A673 (cell line): ENCODE data around the gene CFAP100. TPM values are rescaled to one million over a fixed set of nuclear protein-coding genes. Genes with fewer than 3 reads are reported as not detected.

Experiments
- BruUV-seq: library from RNA; stranded (reverse); fragments of 400-500 nt; replicated peaks from 2 replicates; lab custom pipeline; 2021; lab: Mats Ljungman, UMichigan
- CTCF ChIA-PET: fragments of 300-600 bp; sonication (Branson Sonifier 250); formaldehyde crosslinking; loops from one replicate; lab custom pipeline; 2022; ENCODE audit warnings: antibody characterized with exemption; lab: Charles Lee
- POLR2A ChIA-PET: fragments of 300-600 bp; sonication (Branson Sonifier 250); formaldehyde crosslinking; loops from one replicate; lab custom pipeline; 2022; ENCODE audit warnings: antibody characterized with exemption; ENCODE audit not compliant: low non-redundant PET; lab: Charles Lee
- DNase-seq: peaks from one replicate; pipeline ENCODE4 v3.0.0-alpha.2; 2015; ENCODE audit warnings: low spot score
- H3K27ac ChIP-seq: fragments of 200-600 bp; sonication (generic); 2 replicates; pipeline ENCODE4 v1.5.1; 2016; ENCODE audit warnings: mixed run types, low read depth, mild to moderate bottlenecking, mixed read lengths, antibody characterized with exemption, low read length; ENCODE audit not compliant: poor library complexity, severe bottlenecking
- H3K27me3 ChIP-seq: fragments of 200-600 bp; sonication (generic); replicated peaks from 2 replicates; pipeline ENCODE4 v1.6.1; 2017; ENCODE audit warnings: mixed run types, low read depth, mild to moderate bottlenecking, mixed read lengths, antibody characterized with exemption, low read length; ENCODE audit not compliant: insufficient read depth, poor library complexity
- H3K36me3 ChIP-seq: fragments of 200-600 bp; sonication (generic); 2 replicates; pipeline ENCODE4 v1.6.1; 2016; ENCODE audit warnings: mixed run types, mild to moderate bottlenecking, mixed read lengths, antibody characterized with exemption, low read length; ENCODE audit not compliant: insufficient read depth, poor library complexity, severe bottlenecking
- H3K4me1 ChIP-seq: fragments of 200-600 bp; sonication (generic); 2 replicates; pipeline ENCODE4 v1.6.1; 2017; ENCODE audit warnings: mixed run types, mild to moderate bottlenecking, mixed read lengths, antibody characterized with exemption, low read length; ENCODE audit not compliant: insufficient read depth, poor library complexity, severe bottlenecking
- H3K4me3 ChIP-seq: fragments of 200-600 bp; sonication (generic); 2 replicates; pipeline ENCODE4 v1.5.1; 2016; ENCODE audit warnings: low read depth, mixed run types, mild to moderate bottlenecking, mixed read lengths, low read length; ENCODE audit not compliant: poor library complexity, severe bottlenecking
- H3K9me3 ChIP-seq: fragments of 200-600 bp; sonication (generic); 2 replicates; pipeline ENCODE4 v1.6.1; 2016; ENCODE audit warnings: mixed run types, low read depth, mild to moderate bottlenecking, mixed read lengths, antibody characterized with exemption, low read length; ENCODE audit not compliant: poor library complexity, severe bottlenecking
- EZH2 ChIP-seq: fragments of 200-600 bp; sonication (generic); IDR thresholded peaks from 2 replicates; pipeline ENCODE4 v1.6.1; 2017; ENCODE audit warnings: borderline replicate concordance, low read depth, mild to moderate bottlenecking, mixed read lengths, antibody characterized with exemption, low read length; ENCODE audit not compliant: poor library complexity, severe bottlenecking
- intact Hi-C: fragments of 100-400 bp; cut with micrococcal nuclease; formaldehyde crosslinking; loops from one replicate; pipeline ENCODE4 v1.10.0; 2022; ENCODE audit not compliant: unreplicated experiment
- total RNA-seq: library from RNA; stranded (reverse); gene quantifications from 2 replicates; pipeline ENCODE4 v1.2.3, GENCODE V29; 2021
- TF ChIP-seq, protein P1 (sequence below): fragments of 300-800, 200-600 bp; sonication (generic); conservative IDR thresholded peaks from 2 replicates; pipeline ENCODE4 v1.5.1; 2017; ENCODE audit warnings: low read depth, mild to moderate bottlenecking, antibody characterized with exemption, low read length, moderate library complexity, mixed read lengths

CFAP100 gene
- total RNA-seq, 1 experiment from 2014 or later = not detected

DNA sequence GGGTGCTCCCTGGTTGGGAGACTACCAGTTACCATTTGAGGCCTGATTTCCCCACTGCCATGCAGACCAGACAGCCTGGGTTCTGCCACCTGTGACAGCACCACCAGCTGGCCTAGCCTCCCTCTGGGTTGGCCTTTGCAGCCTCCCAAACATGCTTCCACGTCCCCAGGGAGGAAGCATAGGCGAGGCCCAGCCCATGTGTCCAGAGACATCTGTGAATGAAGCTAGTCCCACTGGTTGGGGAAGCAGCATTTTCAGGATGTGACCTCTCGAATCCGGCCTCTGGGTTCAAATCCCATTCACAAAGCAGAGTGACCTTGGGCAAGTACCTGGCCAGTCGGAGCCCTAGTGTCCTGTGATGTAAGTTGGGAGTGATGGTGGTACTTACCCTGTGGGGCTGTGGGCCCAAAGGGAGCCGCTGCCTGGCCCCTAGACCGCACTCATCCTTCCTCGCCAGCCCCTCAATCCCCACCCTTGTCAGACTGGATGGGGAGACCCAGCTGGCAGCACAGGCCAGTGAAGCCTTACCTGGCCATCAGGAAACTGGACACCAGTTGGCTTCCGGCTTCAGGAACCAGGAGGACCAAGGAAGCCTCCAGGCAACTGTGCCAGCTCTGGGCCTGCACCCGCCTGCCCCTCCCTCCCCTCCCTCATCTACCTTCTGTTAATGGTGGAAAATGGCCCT lies 43.5 kb upstream of the CFAP100 start:
- ChIA-PET CTCF (no interaction called here), POLR2A (no interaction called here)
- no peaks in the 10 kb centered on the region for H3K9me3 ChIP-seq
- no peak overlapping the region for H3K27ac ChIP-seq
- peaks cover 55% of the 10 kb centered on the region for H3K36me3 ChIP-seq
- no peak overlapping the region for H3K4me3 ChIP-seq
- no peak for DNase-seq
- peaks cover 16% of the 10 kb centered on the region for H3K4me1 ChIP-seq
- H3K27me3 ChIP-seq = no peaks in the 10 kb centered on the region
- TF ChIP-seq EZH2 = no peak
- TF ChIP-seq, protein P1, sequence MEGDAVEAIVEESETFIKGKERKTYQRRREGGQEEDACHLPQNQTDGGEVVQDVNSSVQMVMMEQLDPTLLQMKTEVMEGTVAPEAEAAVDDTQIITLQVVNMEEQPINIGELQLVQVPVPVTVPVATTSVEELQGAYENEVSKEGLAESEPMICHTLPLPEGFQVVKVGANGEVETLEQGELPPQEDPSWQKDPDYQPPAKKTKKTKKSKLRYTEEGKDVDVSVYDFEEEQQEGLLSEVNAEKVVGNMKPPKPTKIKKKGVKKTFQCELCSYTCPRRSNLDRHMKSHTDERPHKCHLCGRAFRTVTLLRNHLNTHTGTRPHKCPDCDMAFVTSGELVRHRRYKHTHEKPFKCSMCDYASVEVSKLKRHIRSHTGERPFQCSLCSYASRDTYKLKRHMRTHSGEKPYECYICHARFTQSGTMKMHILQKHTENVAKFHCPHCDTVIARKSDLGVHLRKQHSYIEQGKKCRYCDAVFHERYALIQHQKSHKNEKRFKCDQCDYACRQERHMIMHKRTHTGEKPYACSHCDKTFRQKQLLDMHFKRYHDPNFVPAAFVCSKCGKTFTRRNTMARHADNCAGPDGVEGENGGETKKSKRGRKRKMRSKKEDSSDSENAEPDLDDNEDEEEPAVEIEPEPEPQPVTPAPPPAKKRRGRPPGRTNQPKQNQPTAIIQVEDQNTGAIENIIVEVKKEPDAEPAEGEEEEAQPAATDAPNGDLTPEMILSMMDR = no peak
- intact Hi-C loops = no loop called here
- no TSS peak for BruUV-seq

DNA sequence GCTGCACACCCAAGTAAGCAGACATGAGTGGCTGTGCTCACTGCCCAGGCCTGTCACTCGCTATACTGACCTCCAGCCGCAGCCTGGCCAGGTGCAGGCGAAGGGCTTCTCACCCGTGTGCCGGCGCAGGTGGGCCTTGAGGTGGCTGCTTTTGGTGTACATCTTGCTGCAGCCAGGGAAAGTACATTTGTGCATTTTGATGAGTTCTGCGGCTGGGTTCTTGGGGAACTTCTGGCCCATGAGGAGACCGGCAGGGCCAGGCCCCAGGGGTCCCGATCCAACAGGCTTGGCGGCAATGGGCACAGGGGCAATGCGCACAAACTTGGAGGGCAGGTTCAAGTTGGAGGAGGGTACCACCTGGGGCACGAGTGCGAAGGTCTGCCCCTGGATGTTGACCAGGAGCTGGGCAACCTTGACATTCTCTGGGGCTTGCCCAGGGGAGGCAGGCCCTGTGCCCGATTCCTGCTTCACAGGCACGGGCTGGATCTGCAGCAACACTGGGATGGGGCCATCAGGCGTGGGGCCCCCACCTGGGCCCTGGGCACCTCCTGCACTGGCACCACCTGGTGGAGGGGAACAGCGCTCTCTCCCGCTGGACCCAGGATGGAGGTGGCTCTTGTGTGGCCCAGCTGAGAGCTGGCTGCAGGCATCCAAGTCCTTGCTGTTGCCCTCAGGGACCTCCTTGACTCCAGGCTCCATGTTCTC lies 42.8 kb upstream of the CFAP100 start:
- BruUV-seq = no TSS peak
- H3K27me3 ChIP-seq = no peaks in the 10 kb centered on the region
- peaks cover 16% of the 10 kb centered on the region for H3K4me1 ChIP-seq
- no peak for TF ChIP-seq EZH2
- TF ChIP-seq, protein P1 = 0 out of 2 replicates have a peak, but pooled peaks have one; percentile 16
- H3K27ac ChIP-seq = no peak overlapping the region
- POLR2A ChIA-PET = no interaction called here
- H3K9me3 ChIP-seq = no peaks in the 10 kb centered on the region
- peaks cover 49% of the 10 kb centered on the region for H3K36me3 ChIP-seq
- no peak for DNase-seq
- H3K4me3 ChIP-seq = no peak overlapping the region
- CTCF ChIA-PET = no interaction called here
- intact Hi-C loops = no loop called here

GRCh38 chr3:126352476-126353454 lies 41.9 kb upstream of the CFAP100 start:
- H3K27me3 ChIP-seq = no peaks in the 10 kb centered on the region
- no TSS peak for BruUV-seq
- no peak overlapping the region for H3K4me3 ChIP-seq
- no peak for TF ChIP-seq EZH2
- TF ChIP-seq, protein P1 = no peak
- peaks cover 18% of the 10 kb centered on the region for H3K4me1 ChIP-seq
- no peaks in the 10 kb centered on the region for H3K9me3 ChIP-seq
- intact Hi-C loops = no loop called here
- POLR2A ChIA-PET = interaction anchor here (0.6 kb wide), 1 partner anchor 62 kb away, joined by 4 read pairs; no protein-coding TSS in a partner anchor
- H3K36me3 ChIP-seq = peaks cover 49% of the 10 kb centered on the region
- no peak overlapping the region for H3K27ac ChIP-seq
- DNase-seq = no peak
- CTCF ChIA-PET = no interaction called here
